Renal pelvis (tissue), 4 donors: ENCODE measurements around the gene PHTF2. TPM values are rescaled to one million over a fixed set of nuclear protein-coding genes. Genes with fewer than 3 reads are reported as not detected.
"Not testable (repeated sequence)": the region's sequence is repeated elsewhere in the genome, so short reads cannot be mapped to it uniquely, and the experiment has no call there.

Experiments
- DNase-seq: peaks from one replicate; pipeline ENCODE4 v3.0.0-alpha.2; 2013
- polyA plus RNA-seq, 3 donors: library from polyadenylated mRNA; unstranded; fragments of 120-200 nt; gene quantifications; one replicate each; pipeline ENCODE4 v1.2.1, GENCODE V29; 2013; ENCODE audit not compliant: insufficient read length in 3 of 3

PHTF2 gene
- polyA plus RNA-seq, 3 donors, result 21.9 to 29.4 (median 27.6) TPM

- no peak for DNase-seq
These were observed 68.9 kb downstream of the PHTF2 start for GRCh38 chr7:77867537-77867865.

GRCh38 chr7:77872256-77872655, 73.7 kb downstream of the PHTF2 start:
- DNase-seq, result not testable (repeated sequence)

GRCh38 chr7:77873416-77874327, 75.1 kb downstream of the PHTF2 start:
- not testable (repeated sequence) for DNase-seq

GRCh38 chr7:77877791-77878190, 79.2 kb downstream of the PHTF2 start:
- DNase-seq, result no peak

- no peak for DNase-seq
These were observed 79.9 kb downstream of the PHTF2 start for GRCh38 chr7:77878500-77878899.

GRCh38 chr7:77879272-77879671, 80.7 kb downstream of the PHTF2 start:
- no peak for DNase-seq

- no peak for DNase-seq
These were observed 83.3 kb downstream of the PHTF2 start for GRCh38 chr7:77881871-77882270.

GRCh38 chr7:77885155-77885554, 86.6 kb downstream of the PHTF2 start:
- DNase-seq, result no peak

- no peak for DNase-seq
These were observed 89.0 kb downstream of the PHTF2 start for GRCh38 chr7:77887567-77887966.

- no peak for DNase-seq
These were observed 90.4 kb downstream of the PHTF2 start for GRCh38 chr7:77888998-77889397.

GRCh38 chr7:77893813-77894212, 95.2 kb downstream of the PHTF2 start:
- DNase-seq, result peak; percentile 4

GRCh38 chr7:77894574-77895091, 96.1 kb downstream of the PHTF2 start:
- no peak for DNase-seq

GRCh38 chr7:77895905-77896304, 97.3 kb downstream of the PHTF2 start:
- no peak for DNase-seq

GRCh38 chr7:77897004-77897547, 98.5 kb downstream of the PHTF2 start:
- no peak for DNase-seq

GRCh38 chr7:77899516-77899915, 100.9 kb downstream of the PHTF2 start:
- no peak for DNase-seq

- DNase-seq, result no peak
These were observed 105.0 kb downstream of the PHTF2 start for GRCh38 chr7:77903597-77903996.

- no peak for DNase-seq
These were observed 105.7 kb downstream of the PHTF2 start for GRCh38 chr7:77904252-77904651.

- no peak for DNase-seq
These were observed 108.7 kb downstream of the PHTF2 start for GRCh38 chr7:77907281-77907680.

- DNase-seq, result no peak
These were observed 110.1 kb downstream of the PHTF2 start for GRCh38 chr7:77908664-77909063.

- DNase-seq, result no peak
These were observed 111.6 kb downstream of the PHTF2 start for GRCh38 chr7:77910124-77910523.

- DNase-seq, result no peak
These were observed 113.7 kb downstream of the PHTF2 start for GRCh38 chr7:77912293-77912692.

GRCh38 chr7:77913977-77914607, 115.5 kb downstream of the PHTF2 start:
- DNase-seq, result no peak
